Hepatocyte (in vitro differentiated cells): ENCODE data around the gene LPP. TPM values are rescaled to one million over a fixed set of nuclear protein-coding genes. Genes with fewer than 3 reads are reported as not detected.

ENCODE experiments used
- DNase-seq: peaks from one replicate; pipeline ENCODE4 v3.0.0-alpha.2; 2016; ENCODE audit warnings: low spot score
- H2AFZ ChIP-seq: fragments of 200-600 bp; sonication (generic); 2 replicates; pipeline ENCODE4 v1.6.0; 2016; ENCODE audit warnings: antibody characterized with exemption, mild to moderate bottlenecking
- H3K27ac ChIP-seq: fragments of 200-600 bp; sonication (generic); 2 replicates; pipeline ENCODE4 v1.5.1; 2016; ENCODE audit warnings: mild to moderate bottlenecking
- H3K27me3 ChIP-seq: fragments of 200-600 bp; sonication (generic); 2 replicates; pipeline ENCODE4 v1.6.1; 2016
- H3K36me3 ChIP-seq: fragments of 200-600 bp; sonication (generic); replicated peaks from 2 replicates; pipeline ENCODE4 v1.5.1; 2016; ENCODE audit warnings: low read depth; ENCODE audit not compliant: insufficient read depth
- H3K4me1 ChIP-seq: fragments of 200-600 bp; sonication (generic); 2 replicates; pipeline ENCODE4 v1.5.1; 2016; ENCODE audit warnings: mild to moderate bottlenecking, moderate library complexity; ENCODE audit not compliant: insufficient read depth
- H3K4me2 ChIP-seq: fragments of 200-600 bp; sonication (generic); 2 replicates; pipeline ENCODE4 v1.6.0; 2016
- H3K4me3 ChIP-seq: fragments of 200-600 bp; sonication (generic); 2 replicates; pipeline ENCODE4 v1.5.1; 2016; ENCODE audit warnings: mild to moderate bottlenecking
- H3K79me2 ChIP-seq: fragments of 200-600 bp; sonication (generic); 2 replicates; pipeline ENCODE4 v1.6.0; 2017; ENCODE audit warnings: mild to moderate bottlenecking
- H3K9me2 ChIP-seq: fragments of 200-600 bp; sonication (generic); replicated peaks from 2 replicates; pipeline ENCODE4 v1.6.0; 2017; ENCODE audit warnings: mild to moderate bottlenecking; ENCODE audit not compliant: insufficient read depth
- H3K9me3 ChIP-seq: fragments of 200-600 bp; sonication (generic); 2 replicates; pipeline ENCODE4 v1.5.1; 2016; ENCODE audit warnings: low read depth, mild to moderate bottlenecking
- H4K20me1 ChIP-seq: fragments of 200-600 bp; sonication (generic); 2 replicates; pipeline ENCODE4 v1.6.0; 2016; ENCODE audit warnings: mild to moderate bottlenecking; ENCODE audit not compliant: insufficient read depth, poor library complexity, severe bottlenecking
- EZH2 ChIP-seq: fragments of 200-600 bp; sonication (generic); IDR thresholded peaks from 2 replicates; pipeline ENCODE4 v1.6.1; 2016; ENCODE audit warnings: antibody characterized with exemption, mild to moderate bottlenecking, borderline replicate concordance
- EZH2phosphoT487 ChIP-seq: fragments of 200-600 bp; sonication (generic); IDR thresholded peaks from one replicate; pipeline ENCODE4 v1.6.1; 2018; ENCODE audit warnings: antibody characterized with exemption, mild to moderate bottlenecking, low read depth, moderate library complexity; ENCODE audit not compliant: unreplicated experiment, severe bottlenecking
- WGBS: methylation state at CpG from one replicate; pipeline ENCODE4 v1.1.6; 2016; ENCODE audit warnings: low lambda C conversion rate; ENCODE audit errors: missing lambda C conversion rate; 5-methylcytosine and 5-hydroxymethylcytosine counted together
- polyA plus RNA-seq: library from polyadenylated mRNA; unstranded; fragments of >200 nt; fragmentation: Nextera tagmentation; extraction: Ambion mirVana; gene quantifications from 2 replicates; pipeline ENCODE4 v1.2.1, GENCODE V29; 2016
- total RNA-seq: library from RNA; depleted of rRNA; stranded (reverse); fragments of >200 nt; gene quantifications from 2 replicates; pipeline ENCODE4 v1.2.3, GENCODE V29; 2014
- TF ChIP-seq, protein P1 (sequence below): fragments of 200-600 bp; sonication (generic); IDR thresholded peaks from 2 replicates; pipeline ENCODE4 v1.5.1; 2016; ENCODE audit warnings: antibody characterized with exemption, mild to moderate bottlenecking; ENCODE audit not compliant: poor library complexity

Gene LPP
- total and polyA plus RNA-seq, 2 experiments from 2014 or later, result 53.2 to 73.8 TPM

DNA sequence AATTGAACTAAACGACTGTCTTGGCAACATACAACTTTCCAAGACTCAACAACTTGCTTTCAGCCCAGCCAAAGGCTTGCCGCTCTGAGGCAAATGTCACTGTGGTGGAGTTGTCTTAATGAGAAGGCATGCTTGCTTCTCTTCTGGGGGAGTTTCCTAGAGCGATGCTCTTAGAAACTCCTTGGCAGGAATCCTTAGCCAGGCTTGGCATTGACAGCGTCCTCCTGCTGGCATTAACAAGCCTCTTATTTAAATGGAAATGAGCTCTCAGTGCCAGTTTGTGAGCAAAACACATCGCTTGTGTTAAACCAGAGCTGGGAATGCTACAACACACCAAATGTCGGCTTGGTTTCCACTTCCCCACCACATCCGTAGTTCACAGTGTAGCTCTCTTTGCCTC is 752.3 kb downstream of the LPP start:
- no peak overlapping the region for H3K4me2 ChIP-seq
- H3K4me3 ChIP-seq, result no peak overlapping the region
- H3K4me1 ChIP-seq, result no peaks in the 10 kb centered on the region
- no peaks in the 10 kb centered on the region for H3K9me2 ChIP-seq
- no peaks in the 10 kb centered on the region for H3K9me3 ChIP-seq
- H3K36me3 ChIP-seq, result no peaks in the 10 kb centered on the region
- H3K79me2 ChIP-seq, result no peaks in the 10 kb centered on the region
- H2AFZ ChIP-seq, result no peak overlapping the region
- TF ChIP-seq EZH2, result no peak
- TF ChIP-seq EZH2phosphoT487, result no peak
- TF ChIP-seq, protein P1, sequence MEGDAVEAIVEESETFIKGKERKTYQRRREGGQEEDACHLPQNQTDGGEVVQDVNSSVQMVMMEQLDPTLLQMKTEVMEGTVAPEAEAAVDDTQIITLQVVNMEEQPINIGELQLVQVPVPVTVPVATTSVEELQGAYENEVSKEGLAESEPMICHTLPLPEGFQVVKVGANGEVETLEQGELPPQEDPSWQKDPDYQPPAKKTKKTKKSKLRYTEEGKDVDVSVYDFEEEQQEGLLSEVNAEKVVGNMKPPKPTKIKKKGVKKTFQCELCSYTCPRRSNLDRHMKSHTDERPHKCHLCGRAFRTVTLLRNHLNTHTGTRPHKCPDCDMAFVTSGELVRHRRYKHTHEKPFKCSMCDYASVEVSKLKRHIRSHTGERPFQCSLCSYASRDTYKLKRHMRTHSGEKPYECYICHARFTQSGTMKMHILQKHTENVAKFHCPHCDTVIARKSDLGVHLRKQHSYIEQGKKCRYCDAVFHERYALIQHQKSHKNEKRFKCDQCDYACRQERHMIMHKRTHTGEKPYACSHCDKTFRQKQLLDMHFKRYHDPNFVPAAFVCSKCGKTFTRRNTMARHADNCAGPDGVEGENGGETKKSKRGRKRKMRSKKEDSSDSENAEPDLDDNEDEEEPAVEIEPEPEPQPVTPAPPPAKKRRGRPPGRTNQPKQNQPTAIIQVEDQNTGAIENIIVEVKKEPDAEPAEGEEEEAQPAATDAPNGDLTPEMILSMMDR, result no peak
- no peaks in the 10 kb centered on the region for H4K20me1 ChIP-seq
- no peaks in the 10 kb centered on the region for H3K27me3 ChIP-seq
- no peak for DNase-seq
- WGBS, result 91% methylated on average over 7 of the region's 7 CpGs
- no peak overlapping the region for H3K27ac ChIP-seq

- TF ChIP-seq EZH2phosphoT487 (no peak), EZH2 (no peak)
- TF ChIP-seq, protein P1, result no peak
- Histone ChIP-seq H3K36me3 (no peaks in the 10 kb centered on the region), H3K27ac (no peak overlapping the region), H2AFZ (no peak overlapping the region), H3K27me3 (no peaks in the 10 kb centered on the region), H3K9me2 (no peaks in the 10 kb centered on the region), H3K4me2 (no peak overlapping the region), H3K4me1 (no peaks in the 10 kb centered on the region), H3K9me3 (no peaks in the 10 kb centered on the region), H4K20me1 (no peaks in the 10 kb centered on the region), H3K4me3 (no peak overlapping the region), H3K79me2 (no peaks in the 10 kb centered on the region)
- WGBS, result 84% methylated on average over 5 of the region's 5 CpGs
- DNase-seq, result no peak
Measured at GRCh38 chr3:188908002-188908850, 754.3 kb downstream of the LPP start.

- DNase-seq, result no peak
- Histone ChIP-seq H3K79me2 (no peaks in the 10 kb centered on the region), H4K20me1 (no peaks in the 10 kb centered on the region), H2AFZ (no peak overlapping the region), H3K4me2 (no peak overlapping the region), H3K4me3 (no peak overlapping the region), H3K9me2 (no peaks in the 10 kb centered on the region), H3K27ac (no peak overlapping the region), H3K27me3 (no peaks in the 10 kb centered on the region), H3K9me3 (no peaks in the 10 kb centered on the region), H3K4me1 (no peaks in the 10 kb centered on the region), H3K36me3 (no peaks in the 10 kb centered on the region)
- WGBS, result 75% methylated on average over 8 of the region's 8 CpGs
- TF ChIP-seq, protein P1, result no peak
- TF ChIP-seq EZH2phosphoT487 (no peak), EZH2 (no peak)
Measured at GRCh38 chr3:188911026-188911850, 757.3 kb downstream of the LPP start.
